GM18517 (cell line): ENCODE results near the gene GOLGA8B.
A peak's percentile ranks its signal among the peaks of the same experiment; 100 is the strongest.
"Not testable (repeated sequence)": the region's sequence is repeated elsewhere in the genome, so short reads cannot be mapped to it uniquely, and the experiment has no call there.

Source experiments
- ATAC-seq: cut with Tn5 transposase; IDR thresholded peaks from one replicate; pipeline ENCODE4 v1.9.1; 2021; ENCODE audit warnings: mild to moderate bottlenecking, moderate library complexity; ENCODE audit not compliant: unreplicated experiment

Gene GOLGA8B

GRCh38 chr15:34567174-34567573 is 16.3 kb downstream of the GOLGA8B start:
- ATAC-seq: not testable (repeated sequence)

GRCh38 chr15:34564711-34565110 is 18.7 kb downstream of the GOLGA8B start:
- not testable (repeated sequence) for ATAC-seq

- ATAC-seq: not testable (repeated sequence)
These were observed 22.6 kb downstream of the GOLGA8B start for GRCh38 chr15:34560814-34561213.

GRCh38 chr15:34559764-34560163 is 23.7 kb downstream of the GOLGA8B start:
- ATAC-seq: not testable (repeated sequence)

- ATAC-seq: not testable (repeated sequence)
These were observed 28.3 kb downstream of the GOLGA8B start for GRCh38 chr15:34555162-34555561.

- ATAC-seq: not testable (repeated sequence)
These were observed 28.7 kb downstream of the GOLGA8B start for GRCh38 chr15:34554716-34555115.

- not testable (repeated sequence) for ATAC-seq
These were observed 29.3 kb downstream of the GOLGA8B start for GRCh38 chr15:34554126-34554525.

- ATAC-seq: not testable (repeated sequence)
These were observed 33.3 kb downstream of the GOLGA8B start for GRCh38 chr15:34550129-34550528.

- ATAC-seq: peak; percentile 50
These were observed 34.1 kb downstream of the GOLGA8B start for GRCh38 chr15:34549381-34549809.

GRCh38 chr15:34543860-34544649 is 39.4 kb downstream of the GOLGA8B start:
- not testable (repeated sequence) for ATAC-seq

- not testable (repeated sequence) for ATAC-seq
These were observed 47.6 kb downstream of the GOLGA8B start for GRCh38 chr15:34535857-34536256.
